GM18858 (cell line): ENCODE results near the gene SPATS2.

ENCODE experiments used
- ATAC-seq: cut with Tn5 transposase; IDR thresholded peaks from one replicate; pipeline ENCODE4 v1.9.1; 2021; ENCODE audit not compliant: unreplicated experiment

The SPATS2 gene

GRCh38 chr12:49539406-49540228 is 172.4 kb downstream of the SPATS2 start:
- ATAC-seq: no peak

GRCh38 chr12:49540229-49541139 is 173.2 kb downstream of the SPATS2 start:
- ATAC-seq: no peak

GRCh38 chr12:49541140-49541861 is 174.0 kb downstream of the SPATS2 start:
- no peak for ATAC-seq

- ATAC-seq: no peak
These were observed 174.7 kb downstream of the SPATS2 start for GRCh38 chr12:49541911-49542505.

GRCh38 chr12:49542592-49543160 is 175.4 kb downstream of the SPATS2 start:
- ATAC-seq: no peak

- no peak for ATAC-seq
These were observed 176.1 kb downstream of the SPATS2 start for GRCh38 chr12:49543221-49543913.

GRCh38 chr12:49543914-49544815 is 176.9 kb downstream of the SPATS2 start:
- ATAC-seq: no peak

- ATAC-seq: no peak
These were observed 178.6 kb downstream of the SPATS2 start for GRCh38 chr12:49545815-49546214.

GRCh38 chr12:49546481-49546880 is 179.2 kb downstream of the SPATS2 start:
- ATAC-seq: no peak

- ATAC-seq: no peak
These were observed 179.9 kb downstream of the SPATS2 start for GRCh38 chr12:49547090-49547690.

GRCh38 chr12:49548481-49548821 is 181.2 kb downstream of the SPATS2 start:
- ATAC-seq: no peak

- ATAC-seq: no peak
These were observed 181.8 kb downstream of the SPATS2 start for GRCh38 chr12:49548822-49549648.

GRCh38 chr12:49549735-49550692 is 182.8 kb downstream of the SPATS2 start:
- ATAC-seq: no peak

GRCh38 chr12:49550693-49551252 is 183.5 kb downstream of the SPATS2 start:
- no peak for ATAC-seq

- ATAC-seq: no peak
These were observed 184.8 kb downstream of the SPATS2 start for GRCh38 chr12:49552014-49552413.

GRCh38 chr12:49552425-49552824 is 185.2 kb downstream of the SPATS2 start:
- ATAC-seq: no peak
